Epidermal melanocyte (primary cell): ENCODE results near the gene SMIM14.
"Not testable (repeated sequence)": the region's sequence is repeated elsewhere in the genome, so short reads cannot be mapped to it uniquely, and the experiment has no call there.

Experiments used
- DNase-seq: peaks from one replicate; pipeline ENCODE4 v3.0.0; 2011; ENCODE audit warnings: low spot score; ENCODE audit not compliant: insufficient read length

The SMIM14 gene

DNA sequence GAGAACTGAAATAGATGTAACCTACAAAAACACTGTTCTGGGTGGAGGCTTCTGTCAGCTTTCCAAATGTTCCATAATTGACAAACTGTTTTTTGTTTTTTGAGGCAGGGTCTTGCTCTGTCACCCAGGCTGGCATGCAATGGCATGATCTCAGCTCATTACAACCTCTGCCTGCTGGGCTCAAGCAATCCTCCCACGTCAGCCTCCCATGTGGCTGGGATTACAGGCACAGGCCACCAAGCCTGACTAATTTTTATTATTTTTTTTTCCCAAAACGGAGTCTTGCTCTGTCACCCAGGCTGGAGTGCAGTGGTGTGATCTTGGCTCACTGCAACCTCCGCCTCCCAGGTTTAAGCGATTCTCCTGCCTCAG lies 136.0 kb downstream of the SMIM14 start:
- not testable (repeated sequence) for DNase-seq

DNA sequence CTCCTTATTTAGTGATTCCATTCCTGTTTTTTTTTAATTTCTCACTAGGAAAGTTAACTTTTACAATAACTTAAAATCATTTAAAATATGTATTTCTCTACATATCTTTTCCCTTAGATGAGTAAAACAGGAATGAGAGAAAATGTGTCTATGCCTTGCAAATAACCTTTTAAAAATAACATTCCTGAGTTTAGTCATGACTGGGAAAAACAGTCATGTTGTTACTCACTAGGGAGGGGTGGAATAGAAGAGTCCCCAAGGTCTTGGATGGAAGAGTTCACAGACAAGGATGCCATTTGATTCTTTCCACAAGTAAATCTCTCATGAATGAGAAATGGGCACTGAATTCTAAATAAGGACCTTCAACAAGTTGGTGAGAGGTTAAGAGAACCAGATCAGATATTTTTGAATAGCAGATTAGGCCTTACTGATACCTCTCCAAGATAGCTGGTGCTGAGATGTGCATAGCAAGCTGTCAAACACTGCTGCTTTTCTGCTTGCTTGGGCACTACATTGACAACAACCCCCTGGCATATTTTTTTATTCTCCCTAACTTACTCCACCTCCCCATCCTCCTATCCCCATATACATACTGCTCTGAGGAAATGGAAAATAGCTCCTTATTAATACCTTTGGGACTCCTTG lies 136.5 kb downstream of the SMIM14 start:
- DNase-seq: no peak

DNA sequence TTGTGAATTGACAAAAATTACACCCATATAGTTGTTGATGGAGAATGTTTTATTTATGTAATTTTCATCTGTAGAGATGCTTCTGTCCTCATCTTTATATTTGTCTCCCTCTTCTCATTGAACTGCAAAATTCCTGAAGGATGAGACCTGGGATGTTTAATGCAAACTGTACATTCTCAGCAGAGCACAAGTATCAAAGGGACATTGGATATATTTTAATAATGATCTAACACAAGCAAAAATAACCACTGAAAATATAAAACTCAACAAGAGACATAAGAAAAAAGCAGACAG lies 140.0 kb downstream of the SMIM14 start:
- no peak for DNase-seq

DNA sequence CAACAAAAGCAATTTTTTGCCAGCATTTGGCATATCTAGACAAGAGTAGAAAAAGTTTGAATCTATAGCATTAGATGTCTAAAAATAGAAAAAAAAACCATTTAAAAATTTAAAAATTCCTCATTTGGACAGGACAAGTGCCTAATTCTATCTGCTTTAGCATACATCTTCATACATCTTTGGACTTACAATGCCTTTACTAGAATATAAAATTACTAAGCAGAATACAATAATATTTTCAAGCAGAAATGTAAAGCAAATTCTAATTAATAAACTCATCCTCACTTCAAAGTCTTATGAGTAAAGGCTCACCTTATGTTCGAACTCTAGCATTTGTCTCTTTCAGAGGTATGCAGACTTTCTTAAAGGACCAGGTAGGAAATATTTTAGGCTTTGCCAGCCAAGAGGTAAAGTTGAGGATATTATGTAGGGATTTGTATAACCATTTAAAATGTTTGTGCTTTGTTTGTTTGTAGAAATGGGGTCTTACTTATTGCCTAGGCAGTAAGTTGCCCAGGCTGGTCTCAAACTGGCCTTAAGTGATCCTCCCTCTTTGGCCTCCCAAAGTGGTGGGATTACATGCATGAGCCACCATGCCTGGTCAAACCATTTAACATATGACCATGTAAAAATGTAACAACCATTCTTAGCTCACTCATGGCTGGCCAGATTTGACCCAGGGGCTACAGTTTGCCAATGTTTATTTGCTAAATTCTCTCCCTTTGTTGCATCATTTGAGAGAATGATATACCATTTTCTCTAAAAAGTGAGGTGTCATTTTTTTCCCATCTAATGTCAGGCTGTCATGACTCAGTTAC lies 140.5 kb downstream of the SMIM14 start:
- DNase-seq: no peak
